ENCODE measurements around the gene OTUB1.
"Not testable (repeated sequence)": the region's sequence is repeated elsewhere in the genome, so short reads cannot be mapped to it uniquely, and the experiment has no call there.

The OTUB1 gene

DNA sequence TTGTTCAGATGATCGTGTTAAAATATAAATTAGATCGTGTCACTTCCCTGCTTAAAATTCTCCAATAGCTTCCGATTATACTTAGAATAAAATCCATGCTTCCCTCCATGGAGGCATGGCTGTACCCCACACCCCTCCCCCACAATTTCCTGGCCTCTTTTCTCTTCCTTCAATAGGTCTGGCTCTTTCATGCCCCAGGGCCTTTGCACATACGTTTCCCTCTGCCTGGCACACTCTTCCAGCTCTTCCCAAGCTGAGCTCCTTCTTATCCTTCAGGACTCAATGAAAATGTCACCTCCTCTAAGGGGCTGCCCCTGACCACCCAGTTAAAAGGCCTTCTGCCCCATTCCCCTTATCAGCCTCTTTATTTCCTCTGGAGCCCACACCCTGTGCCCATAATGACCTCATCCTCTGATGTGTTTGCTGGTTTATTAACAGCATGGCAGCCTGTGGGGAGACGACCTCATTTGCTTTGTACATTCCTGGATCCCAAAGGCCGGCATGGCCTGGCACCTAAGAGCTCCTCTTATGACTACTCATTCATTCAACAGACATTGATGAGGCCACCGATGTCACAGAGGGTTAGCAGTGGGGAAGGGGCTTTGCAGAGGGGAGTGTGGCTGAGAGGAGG lies 40.5 kb downstream of the OTUB1 start:
- DNase-seq = no peak

GRCh38 chr11:64027651-64028397 lies 41.6 kb downstream of the OTUB1 start:
- DNase-seq = no peak

DNA sequence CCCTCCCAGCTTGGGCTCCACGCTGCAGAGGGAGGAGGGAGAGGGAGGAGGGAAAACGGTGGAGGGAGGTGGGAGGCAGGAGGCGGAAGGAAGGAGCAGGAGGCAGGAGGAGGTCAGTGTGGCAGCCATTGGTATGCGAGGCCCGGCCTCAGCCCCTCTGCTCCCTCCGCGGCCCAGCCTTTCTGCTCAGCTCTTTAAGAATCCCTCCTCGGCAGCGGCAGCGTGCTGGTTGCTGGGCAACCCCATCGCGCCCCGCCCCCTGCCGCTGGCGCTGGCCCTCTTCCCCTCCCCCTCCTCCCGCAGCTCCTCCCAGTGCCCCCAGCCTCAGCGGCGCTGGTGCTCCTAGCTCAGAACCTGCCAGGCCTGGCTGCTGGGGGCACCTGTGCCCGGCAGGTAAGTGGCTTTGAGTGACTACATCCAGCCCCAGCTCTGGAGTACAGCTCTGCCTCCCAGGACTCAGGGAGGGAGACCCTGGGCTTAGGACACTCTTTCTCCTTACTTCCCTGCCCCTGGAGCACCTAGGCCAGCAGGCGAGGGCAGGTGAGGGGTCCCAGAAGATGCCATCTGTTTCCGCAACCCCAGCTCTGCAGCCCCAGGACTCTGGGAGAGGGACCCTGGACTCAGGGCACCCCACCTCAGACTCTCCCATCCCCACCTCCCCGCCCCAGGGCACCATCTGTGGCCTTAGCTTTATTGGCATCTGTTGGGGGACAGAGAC lies 42.3 kb downstream of the OTUB1 start:
- DNase-seq = no peak

- DNase-seq = no peak
Measured at GRCh38 chr11:64029773-64030172, 43.5 kb downstream of the OTUB1 start.

GRCh38 chr11:64031001-64031400 lies 44.8 kb downstream of the OTUB1 start:
- no peak for DNase-seq

DNA sequence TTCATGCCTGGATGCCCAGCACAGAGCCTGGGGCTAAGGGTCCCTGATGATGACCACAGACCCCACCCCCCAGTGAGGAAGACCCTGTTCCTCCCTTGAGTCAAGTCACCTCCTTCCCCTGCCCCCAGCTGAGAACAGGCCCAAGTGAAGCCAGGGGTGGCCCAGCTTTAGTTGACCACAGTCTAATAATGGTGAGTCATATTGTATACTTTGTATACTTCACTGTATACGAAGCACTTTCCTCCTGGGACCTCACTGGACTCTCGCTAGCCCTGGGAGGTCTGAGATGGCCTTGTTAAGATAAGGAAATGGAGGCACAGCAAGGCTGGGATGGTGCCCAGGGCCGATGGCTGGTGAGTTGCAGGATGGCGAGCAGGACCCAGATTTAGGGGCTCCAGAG lies 45.8 kb downstream of the OTUB1 start:
- DNase-seq = no peak

GRCh38 chr11:64034411-64034811 lies 48.2 kb downstream of the OTUB1 start:
- DNase-seq = no peak

DNA sequence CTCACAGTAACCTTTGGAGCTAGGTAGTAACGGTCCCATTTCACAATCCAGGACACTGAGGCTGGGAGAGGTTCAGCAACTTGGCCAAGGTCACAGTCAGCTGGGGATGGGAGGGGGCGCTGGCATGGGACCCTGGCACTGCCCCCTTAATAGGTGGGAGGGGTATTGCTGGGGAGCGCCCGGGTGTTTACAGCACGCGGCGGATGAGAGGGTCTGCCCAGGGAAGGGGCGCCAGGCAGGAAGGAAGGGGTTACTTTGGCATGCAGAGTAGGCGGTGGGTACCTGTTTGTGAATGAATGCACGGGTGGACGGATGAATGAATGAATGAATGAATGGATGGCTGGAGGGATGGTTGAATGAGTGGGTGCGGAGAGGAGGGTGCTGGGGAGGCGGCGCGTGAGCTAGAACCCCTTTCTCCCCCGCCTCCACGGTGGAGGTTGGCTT lies 48.9 kb downstream of the OTUB1 start:
- DNase-seq = no peak

DNA sequence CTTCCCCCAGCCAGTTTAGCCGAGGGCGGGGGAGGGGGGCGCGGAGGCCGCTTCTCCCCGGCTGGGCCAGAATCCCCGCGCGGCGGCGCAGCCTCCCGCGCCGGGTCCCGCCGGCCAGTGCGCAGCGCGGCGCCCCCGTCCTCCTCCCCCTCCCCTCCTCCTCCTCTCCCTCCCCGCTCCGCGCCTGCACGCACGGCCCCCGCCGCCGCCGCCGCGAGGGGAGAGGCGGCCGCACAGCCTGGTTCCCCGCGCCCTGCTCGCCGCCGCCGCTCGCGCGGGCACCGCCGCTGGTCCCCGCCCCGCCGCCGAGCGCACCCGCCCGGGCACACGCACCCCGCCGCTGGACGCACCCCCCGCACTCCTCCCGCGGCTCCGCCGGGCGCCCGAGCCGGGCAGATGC lies 49.3 kb downstream of the OTUB1 start, which contains the start of gene FLRT1:
FLRT1 (plus strand) TSS at position 356 of the 400 bp plus-strand sequence. CDS start 80,337 bp downstream, outside the sequence.
- no peak for DNase-seq

GRCh38 chr11:64036087-64037026 lies 50.1 kb downstream of the OTUB1 start:
- DNase-seq = no peak

DNA sequence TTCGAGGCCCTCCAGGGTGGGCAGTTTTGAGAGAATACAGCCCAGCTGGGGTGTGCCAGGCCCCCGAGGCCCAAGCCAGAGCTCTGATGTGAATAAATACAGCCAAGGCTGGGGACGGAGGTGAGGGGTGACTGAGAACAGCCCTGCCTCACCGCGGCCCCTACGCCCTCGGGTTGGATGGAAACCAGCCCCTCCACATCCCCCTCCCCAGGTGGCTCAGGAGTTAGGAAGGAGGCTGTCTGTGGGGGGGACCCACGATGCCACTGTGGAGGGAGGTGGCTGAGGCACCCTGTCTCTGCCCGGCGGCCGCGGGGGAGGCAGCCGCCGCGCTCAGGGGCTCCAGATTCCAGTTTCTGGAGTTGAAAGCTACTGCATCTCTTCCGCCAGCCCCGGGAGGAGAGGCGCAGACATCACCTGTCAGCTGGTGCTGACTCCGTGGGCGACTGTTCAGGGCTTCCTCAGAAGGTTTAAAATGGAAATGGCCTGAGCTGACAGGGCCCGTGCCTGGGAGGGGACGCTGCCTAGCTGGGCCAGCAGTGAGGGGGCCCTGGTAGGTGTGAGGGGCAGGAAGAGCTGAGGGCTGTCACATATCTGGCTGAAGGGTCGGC lies 50.9 kb downstream of the OTUB1 start:
- DNase-seq = no peak

DNA sequence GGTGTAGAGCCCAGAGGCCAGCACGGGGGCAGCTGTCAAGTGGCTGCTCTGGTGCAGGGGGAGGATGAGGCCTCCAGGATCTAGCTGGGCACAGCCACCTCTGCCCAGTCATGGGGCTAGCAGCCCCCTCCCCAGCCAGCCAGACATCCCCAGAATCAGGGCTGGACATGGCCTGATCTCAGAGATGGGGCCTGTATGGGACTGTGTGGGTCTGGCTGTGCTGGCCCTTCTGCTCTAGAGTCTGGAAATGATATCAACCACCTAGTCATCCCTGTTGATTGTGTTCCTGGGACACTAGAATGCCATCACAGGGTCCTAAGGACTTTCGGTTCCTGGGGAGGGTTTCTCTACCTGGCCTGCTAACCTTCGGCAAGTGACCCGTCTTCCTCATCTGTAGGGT lies 52.3 kb downstream of the OTUB1 start:
- no peak for DNase-seq

GRCh38 chr11:64039012-64039665 lies 52.9 kb downstream of the OTUB1 start:
- no peak for DNase-seq

DNA sequence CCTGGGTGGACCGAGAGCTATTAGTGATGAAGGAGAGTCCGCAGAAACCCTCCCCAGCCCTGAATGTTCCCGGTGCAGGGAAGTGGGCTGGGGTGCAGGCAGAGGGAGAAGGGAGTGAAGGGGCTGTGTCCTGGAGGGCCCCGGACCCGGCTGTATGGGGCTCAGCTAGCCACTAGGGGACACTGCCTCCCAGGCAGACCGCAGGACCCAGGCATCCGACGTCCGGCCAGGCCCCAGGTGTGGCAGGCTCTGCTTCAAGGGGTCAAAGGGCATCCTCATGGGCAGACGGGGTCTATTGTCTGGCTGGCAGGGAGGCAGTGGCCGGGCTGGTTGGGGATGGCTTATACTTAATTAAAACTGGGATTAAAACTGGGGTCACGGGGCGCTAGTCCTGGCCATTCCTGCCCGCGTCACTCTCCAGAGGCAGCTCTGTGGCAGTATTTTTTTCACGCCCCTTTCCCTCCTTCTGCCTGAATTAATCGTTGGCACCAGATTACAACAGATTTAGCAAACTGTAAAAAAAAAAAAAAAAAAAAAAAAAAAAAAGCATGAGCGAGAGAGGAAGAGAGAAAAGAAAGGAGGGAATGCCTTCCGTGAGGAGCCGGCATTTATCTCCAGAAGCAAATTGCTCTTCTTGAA lies 54.6 kb downstream of the OTUB1 start:
- no peak for DNase-seq

- DNase-seq = no peak
Measured at GRCh38 chr11:64041846-64042245, 55.6 kb downstream of the OTUB1 start.

DNA sequence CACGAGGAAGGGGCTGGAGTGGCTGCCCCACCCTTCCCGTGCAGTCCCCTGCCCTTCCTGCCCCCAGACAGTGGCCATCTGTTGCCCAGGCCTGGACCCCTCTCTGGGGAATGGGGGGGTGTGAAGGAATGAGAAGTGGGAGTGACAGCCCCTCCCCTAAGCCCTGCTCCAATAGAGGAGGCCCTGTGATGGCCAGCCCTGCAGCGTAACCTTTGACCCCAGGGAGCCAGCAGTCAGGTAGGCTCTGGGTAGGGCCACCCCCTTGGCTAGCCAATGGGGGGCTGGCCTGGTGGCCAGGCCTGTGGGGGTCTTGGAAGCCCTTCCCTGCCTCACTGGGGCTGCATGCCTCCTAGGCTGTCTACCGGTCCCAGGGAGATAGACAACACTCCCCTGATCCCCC lies 56.1 kb downstream of the OTUB1 start:
- DNase-seq = no peak

GRCh38 chr11:64043545-64043944 lies 57.3 kb downstream of the OTUB1 start:
- no peak for DNase-seq

DNA sequence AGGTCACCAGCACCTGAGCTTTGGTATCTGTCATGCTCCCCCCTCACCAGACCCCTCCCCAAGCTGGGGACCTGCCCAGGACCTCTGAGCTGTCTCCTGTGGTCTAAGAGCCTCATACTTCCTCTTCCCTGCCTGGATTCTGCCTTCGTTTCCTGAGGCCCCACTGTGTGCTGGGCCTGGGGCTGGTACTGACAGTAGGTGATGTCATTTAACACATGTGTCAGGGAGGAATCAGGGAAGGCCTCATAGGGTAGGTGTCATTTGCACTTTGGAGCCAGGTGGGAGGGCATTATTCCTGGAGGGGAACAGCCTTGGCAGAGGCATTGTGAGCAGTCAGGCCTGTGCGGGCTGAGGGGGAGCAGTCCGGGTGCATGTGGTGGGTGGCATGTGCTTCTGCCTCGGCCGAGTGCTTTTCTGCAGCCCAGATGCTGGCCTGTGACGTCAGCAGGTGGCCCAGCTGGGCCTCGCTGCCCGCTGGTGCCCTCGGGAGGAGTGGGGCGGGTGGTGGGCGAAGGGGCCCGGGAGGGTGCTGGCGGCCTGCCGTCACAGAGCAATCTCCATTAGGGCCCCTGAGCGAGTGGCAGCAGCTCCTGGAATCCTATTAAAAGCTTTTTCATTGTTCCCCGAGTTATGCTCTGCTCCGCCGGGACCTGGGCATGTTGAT lies 58.6 kb downstream of the OTUB1 start:
- no peak for DNase-seq

- no peak for DNase-seq
Measured at GRCh38 chr11:64045700-64046099, 59.5 kb downstream of the OTUB1 start.

- not testable (repeated sequence) for DNase-seq
Measured at GRCh38 chr11:64047373-64047772, 61.1 kb downstream of the OTUB1 start.
